HG03432 (cell line): ENCODE data around the gene GALNT9.

ENCODE experiments used
- ATAC-seq: cut with Tn5 transposase; IDR thresholded peaks from one replicate; pipeline ENCODE4 v1.9.1; 2021; ENCODE audit warnings: mild to moderate bottlenecking, moderate library complexity; ENCODE audit not compliant: unreplicated experiment

The GALNT9 gene

GRCh38 chr12:132327336-132328171, 1.8 kb downstream of the GALNT9 start:
- no peak for ATAC-seq

GRCh38 chr12:132326646-132327045, 2.7 kb downstream of the GALNT9 start:
- ATAC-seq, result no peak

GRCh38 chr12:132325733-132326130, 3.7 kb downstream of the GALNT9 start:
- no peak for ATAC-seq

- ATAC-seq, result no peak
These were observed 4.3 kb downstream of the GALNT9 start for GRCh38 chr12:132324841-132325732.

- ATAC-seq, result no peak
These were observed 5.2 kb downstream of the GALNT9 start for GRCh38 chr12:132324173-132324572.

GRCh38 chr12:132323171-132324010, 6.0 kb downstream of the GALNT9 start:
- ATAC-seq, result no peak

- no peak for ATAC-seq
These were observed 6.9 kb downstream of the GALNT9 start for GRCh38 chr12:132322206-132323132.

GRCh38 chr12:132321321-132322118, 7.9 kb downstream of the GALNT9 start:
- no peak for ATAC-seq

GRCh38 chr12:132320767-132321211, 8.6 kb downstream of the GALNT9 start:
- ATAC-seq, result no peak

- no peak for ATAC-seq
These were observed 9.3 kb downstream of the GALNT9 start for GRCh38 chr12:132319991-132320570.

GRCh38 chr12:132319359-132319950, 9.9 kb downstream of the GALNT9 start:
- no peak for ATAC-seq

- ATAC-seq, result no peak
These were observed 10.8 kb downstream of the GALNT9 start for GRCh38 chr12:132318618-132319033.

- no peak for ATAC-seq
These were observed 11.3 kb downstream of the GALNT9 start for GRCh38 chr12:132318135-132318534.

GRCh38 chr12:132317233-132317938, 12.0 kb downstream of the GALNT9 start:
- ATAC-seq, result no peak

GRCh38 chr12:132316497-132317232, 12.7 kb downstream of the GALNT9 start:
- ATAC-seq, result no peak

GRCh38 chr12:132315951-132316350, 13.4 kb downstream of the GALNT9 start:
- ATAC-seq, result no peak

- no peak for ATAC-seq
These were observed 13.9 kb downstream of the GALNT9 start for GRCh38 chr12:132315507-132315906.
